GM12878 (cell line): ENCODE results near the gene PTPRN2. TPM values are rescaled to one million over a fixed set of nuclear protein-coding genes. Genes with fewer than 3 reads are reported as not detected.

Experiments
- ATAC-seq: fragments of 200-7000 bp; cut with Tn5 transposase; 3 replicates; pipeline ENCODE4 v1.9.1; 2020; ENCODE audit warnings: mild to moderate bottlenecking, moderate library complexity
- BruUV-seq: library from RNA; stranded (reverse); fragments of 400-500 nt; replicated peaks from 2 replicates; lab custom pipeline; 2021; lab: Mats Ljungman, UMichigan
- CTCF ChIA-PET: fragments of 300-600 bp; sonication (Branson Sonifier 250); formaldehyde crosslinking; extraction: SDS; loops from one replicate; lab custom pipeline; 2021; ENCODE audit warnings: inconsistent platforms; lab: Yijun Ruan, JAX
- POLR2A ChIA-PET: fragments of 350-600 bp; formaldehyde crosslinking; extraction: SDS; loops from one replicate; lab custom pipeline; 2021; ENCODE audit warnings: inconsistent platforms; lab: Charles Lee
- RAD21 ChIA-PET: fragments of 300-600 bp; sonication (Branson Sonifier 250); formaldehyde crosslinking; loops from one replicate; lab custom pipeline; 2023; ENCODE audit warnings: antibody characterized with exemption; ENCODE audit not compliant: unreplicated experiment; lab: Charles Lee
- SMC1A ChIA-PET: fragments of 300-600 bp; sonication (Branson Sonifier 250); formaldehyde crosslinking; loops from one replicate; lab custom pipeline; 2023; ENCODE audit not compliant: unreplicated experiment, uncharacterized antibody; lab: Charles Lee
- DNase-seq: peaks from one replicate; pipeline ENCODE4 v3.0.0-alpha.2; 2011; ENCODE audit warnings: low read depth, low spot score
- FAIRE-seq: peaks from 3 replicates; lab custom pipeline; 2011; peaks lifted over from hg19 to GRCh38; lab: Jason Lieb, UNC
- H2AFZ ChIP-seq: 2 replicates; pipeline ENCODE4 v1.6.0; 2011; ENCODE audit warnings: low read depth, low read length, control low read depth; ENCODE audit not compliant: control insufficient read depth
- H3K27ac ChIP-seq: 2 replicates; pipeline ENCODE4 v1.5.1; 2011; ENCODE audit warnings: control low read depth; ENCODE audit not compliant: control insufficient read depth, insufficient read depth
- H3K27me3 ChIP-seq, 2 experiments: replicated peaks in 1 of 2; 2 replicates each; pipeline versions ENCODE4 v1.6.0 to v1.6.1; 2011; ENCODE audit warnings: low read length in 1 of 2; ENCODE audit not compliant: control insufficient read depth in 2 of 2, insufficient read depth in 2 of 2
- H3K36me3 ChIP-seq, 2 experiments: 2 replicates each; pipeline ENCODE4 v1.5.1; 2011; ENCODE audit warnings: low read length in 1 of 2; ENCODE audit not compliant: control insufficient read depth in 2 of 2, insufficient read depth in 2 of 2
- H3K4me1 ChIP-seq: 2 replicates; pipeline ENCODE4 v1.6.1; 2011; ENCODE audit warnings: mild to moderate bottlenecking, low read length, moderate library complexity, mixed read lengths; ENCODE audit not compliant: control insufficient read depth, insufficient read depth
- H3K4me2 ChIP-seq: 2 replicates; pipeline ENCODE4 v1.6.0; 2011; ENCODE audit warnings: control low read depth; ENCODE audit not compliant: control insufficient read depth, insufficient read depth
- H3K4me3 ChIP-seq: fragments of 200-600 bp; sonication (generic); 2 replicates; pipeline ENCODE4 v1.5.1; 2016
- H3K79me2 ChIP-seq: 2 replicates; pipeline ENCODE4 v1.6.0; 2011; ENCODE audit warnings: low read length; ENCODE audit not compliant: control insufficient read depth, insufficient read depth
- H3K9ac ChIP-seq: 2 replicates; pipeline ENCODE4 v1.8.0; 2011; ENCODE audit warnings: low read length, control low read depth, mixed read lengths; ENCODE audit not compliant: control insufficient read depth, insufficient read depth
- H3K9me3 ChIP-seq: replicated peaks from 3 replicates; pipeline ENCODE4 v1.5.1; 2011; ENCODE audit warnings: mild to moderate bottlenecking, low read length; ENCODE audit not compliant: control insufficient read depth, insufficient read depth
- H4K20me1 ChIP-seq: 2 replicates; pipeline ENCODE4 v1.6.0; 2011; ENCODE audit not compliant: control insufficient read depth, insufficient read depth
- CBX3 ChIP-seq: fragments of 200-600 bp; sonication (generic); IDR thresholded peaks from 2 replicates; pipeline ENCODE4 v1.6.1; 2016; ENCODE audit warnings: low read depth, borderline replicate concordance
- FOS ChIP-seq: IDR thresholded peaks from 3 replicates; pipeline ENCODE4 v1.6.1; 2011; ENCODE audit warnings: borderline replicate concordance; ENCODE audit not compliant: insufficient read length; ENCODE audit errors: extremely low read depth
- FOXM1 ChIP-seq: IDR thresholded peaks from 2 replicates; pipeline ENCODE4 v1.6.1; 2012; ENCODE audit warnings: low read depth, mild to moderate bottlenecking, inconsistent platforms, low read length, moderate library complexity
- JUNB ChIP-seq: IDR thresholded peaks from 2 replicates; pipeline ENCODE4 v1.6.1; 2016; ENCODE audit warnings: antibody characterized with exemption, mild to moderate bottlenecking
- RAD21 ChIP-seq: IDR thresholded peaks from 2 replicates; pipeline ENCODE4 v1.6.1; 2011; ENCODE audit warnings: mild to moderate bottlenecking, low read depth, low read length, moderate library complexity; ENCODE audit not compliant: insufficient read depth
- RBBP5 ChIP-seq: fragments of 200-600 bp; sonication (generic); conservative IDR thresholded peaks from 2 replicates; pipeline ENCODE4 v1.6.1; 2016
- SMC3 ChIP-seq: IDR thresholded peaks from 2 replicates; pipeline ENCODE4 v1.6.1; 2011; ENCODE audit warnings: low read length, improper control_type of control experiment, borderline replicate concordance
- SRF ChIP-seq, 2 experiments: IDR thresholded peaks; 2 replicates each; pipeline ENCODE4 v1.6.1; 2011; ENCODE audit warnings: low read depth in 2 of 2, low read length in 2 of 2, mild to moderate bottlenecking in 1 of 2, moderate library complexity in 1 of 2
- WGBS: methylation state at CpG from one replicate; pipeline ENCODE4 v1.1.6; 2016; ENCODE audit warnings: low lambda C conversion rate; ENCODE audit not compliant: insufficient replicate concordance, insufficient coverage; ENCODE audit errors: missing lambda C conversion rate; 5-methylcytosine and 5-hydroxymethylcytosine counted together
- in situ Hi-C: fragments of 300-500 bp; cut with MboI; formaldehyde crosslinking; loops from 9 replicates; pipeline ENCODE4 v1.14.3; 2018; ENCODE audit warnings: mixed read lengths
- intact Hi-C: fragments of 100-400 bp; cut with micrococcal nuclease; formaldehyde crosslinking; loops from one replicate; pipeline ENCODE4 v1.14.2; 2022; ENCODE audit not compliant: unreplicated experiment
- polyA plus RNA-seq, 11 experiments: library from polyadenylated mRNA; depleted of rRNA in 4 of 11; unstranded in 6 of 11; stranded (reverse) in 5 of 11; fragments of >200 nt; fragmentation: Nextera tagmentation in 4 of 11; fragmentation: Illumina TruSeq in 1 of 11; extraction: Ambion mirVana in 4 of 11; extraction: Trizol in 1 of 11; gene quantifications; 1 replicate in 1 of 11; 2 replicates in 10 of 11; pipeline versions ENCODE4 v1.2.1 to v1.2.3, GENCODE V29; 2011 to 2016; ENCODE audit warnings: inconsistent platforms in 2 of 11, missing spikeins in 2 of 11, low read depth in 1 of 11
- total RNA-seq, 4 experiments: library from RNA; depleted of rRNA in 3 of 4; stranded (reverse); fragments of >200 nt in 3 of 4; fragmentation: Illumina TruSeq in 1 of 4; extraction: Trizol in 1 of 4; gene quantifications; 2 replicates each; pipeline versions ENCODE4 v1.2.1 to v1.2.3, GENCODE V29; 2013 to 2021
- TF ChIP-seq, protein P1 (sequence below), 3 experiments: IDR thresholded peaks in 2 of 3; conservative IDR thresholded peaks in 1 of 3; 2 replicates each; pipeline ENCODE4 v1.5.1; 2011; ENCODE audit warnings: low read depth in 3 of 3, low read length in 3 of 3, mild to moderate bottlenecking in 3 of 3, control low read depth in 2 of 3, moderate library complexity in 2 of 3, inconsistent platforms in 1 of 3, mixed read lengths in 1 of 3; ENCODE audit not compliant: control insufficient read depth in 2 of 3, insufficient read depth in 1 of 3; ENCODE audit errors: extremely low read depth in 1 of 3
- TF ChIP-seq, protein P2 (sequence below): fragments of 450-650 bp; IDR thresholded peaks from 2 replicates; pipeline ENCODE4 v1.6.1; 2017; ENCODE audit warnings: borderline replicate concordance
- TF ChIP-seq, protein P3 (sequence below): IDR thresholded peaks from 2 replicates; pipeline ENCODE4 v1.6.1; 2012; ENCODE audit warnings: low read length, inconsistent platforms

The PTPRN2 gene
- total and polyA plus RNA-seq, 10 of the 15 experiments (the other 5 are each of a cell fraction or from before 2014, with no cell fraction given), result 5.4 TPM; not detected in 9

DNA sequence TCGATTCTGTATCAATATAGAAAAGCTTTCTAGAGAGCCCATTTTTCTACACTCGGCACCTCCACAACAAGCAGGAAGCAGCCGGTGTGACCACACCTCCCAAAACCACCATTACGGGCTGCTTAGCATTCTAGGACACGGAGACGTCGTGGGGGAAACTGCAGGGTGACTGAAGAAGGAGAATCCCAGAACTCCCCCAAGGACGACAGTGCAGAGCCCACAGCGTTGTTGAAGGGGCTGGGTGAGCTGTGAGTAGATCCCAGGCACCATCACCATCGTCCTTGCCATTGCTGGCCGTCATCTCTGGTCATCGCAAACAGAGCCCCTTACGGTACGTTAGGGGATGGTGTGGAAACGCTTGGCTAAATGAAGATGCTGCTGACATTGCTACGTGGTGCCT, 351.8 kb downstream of the PTPRN2 start:
- H3K9ac ChIP-seq, result no peak overlapping the region
- BruUV-seq, result no TSS peak
- 38% methylated on average over 16 of the region's 16 CpGs for WGBS
- TF ChIP-seq RAD21 (no peak), JUNB (no peak), FOS (no peak), SRF (IDR thresholded peaks at IDR 0.05; ENCODE audit: low read depth in 2 of 2, low read length in 2 of 2) (no peak), CBX3 (no peak), RBBP5 (no peak), SMC3 (no peak), FOXM1 (no peak)
- TF ChIP-seq, protein P1, sequence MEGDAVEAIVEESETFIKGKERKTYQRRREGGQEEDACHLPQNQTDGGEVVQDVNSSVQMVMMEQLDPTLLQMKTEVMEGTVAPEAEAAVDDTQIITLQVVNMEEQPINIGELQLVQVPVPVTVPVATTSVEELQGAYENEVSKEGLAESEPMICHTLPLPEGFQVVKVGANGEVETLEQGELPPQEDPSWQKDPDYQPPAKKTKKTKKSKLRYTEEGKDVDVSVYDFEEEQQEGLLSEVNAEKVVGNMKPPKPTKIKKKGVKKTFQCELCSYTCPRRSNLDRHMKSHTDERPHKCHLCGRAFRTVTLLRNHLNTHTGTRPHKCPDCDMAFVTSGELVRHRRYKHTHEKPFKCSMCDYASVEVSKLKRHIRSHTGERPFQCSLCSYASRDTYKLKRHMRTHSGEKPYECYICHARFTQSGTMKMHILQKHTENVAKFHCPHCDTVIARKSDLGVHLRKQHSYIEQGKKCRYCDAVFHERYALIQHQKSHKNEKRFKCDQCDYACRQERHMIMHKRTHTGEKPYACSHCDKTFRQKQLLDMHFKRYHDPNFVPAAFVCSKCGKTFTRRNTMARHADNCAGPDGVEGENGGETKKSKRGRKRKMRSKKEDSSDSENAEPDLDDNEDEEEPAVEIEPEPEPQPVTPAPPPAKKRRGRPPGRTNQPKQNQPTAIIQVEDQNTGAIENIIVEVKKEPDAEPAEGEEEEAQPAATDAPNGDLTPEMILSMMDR (IDR thresholded peaks at IDR 0.05 in 2 of 3, conservative IDR thresholded peaks at IDR 0.05 in 1 of 3; ENCODE audit: control insufficient read depth in 2 of 3, extremely low read depth in 1 of 3, insufficient read depth in 1 of 3, low read depth in 3 of 3, low read length in 3 of 3), result no peak
- TF ChIP-seq, protein P2, sequence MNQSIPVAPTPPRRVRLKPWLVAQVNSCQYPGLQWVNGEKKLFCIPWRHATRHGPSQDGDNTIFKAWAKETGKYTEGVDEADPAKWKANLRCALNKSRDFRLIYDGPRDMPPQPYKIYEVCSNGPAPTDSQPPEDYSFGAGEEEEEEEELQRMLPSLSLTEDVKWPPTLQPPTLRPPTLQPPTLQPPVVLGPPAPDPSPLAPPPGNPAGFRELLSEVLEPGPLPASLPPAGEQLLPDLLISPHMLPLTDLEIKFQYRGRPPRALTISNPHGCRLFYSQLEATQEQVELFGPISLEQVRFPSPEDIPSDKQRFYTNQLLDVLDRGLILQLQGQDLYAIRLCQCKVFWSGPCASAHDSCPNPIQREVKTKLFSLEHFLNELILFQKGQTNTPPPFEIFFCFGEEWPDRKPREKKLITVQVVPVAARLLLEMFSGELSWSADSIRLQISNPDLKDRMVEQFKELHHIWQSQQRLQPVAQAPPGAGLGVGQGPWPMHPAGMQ, result no peak
- TF ChIP-seq, protein P3, sequence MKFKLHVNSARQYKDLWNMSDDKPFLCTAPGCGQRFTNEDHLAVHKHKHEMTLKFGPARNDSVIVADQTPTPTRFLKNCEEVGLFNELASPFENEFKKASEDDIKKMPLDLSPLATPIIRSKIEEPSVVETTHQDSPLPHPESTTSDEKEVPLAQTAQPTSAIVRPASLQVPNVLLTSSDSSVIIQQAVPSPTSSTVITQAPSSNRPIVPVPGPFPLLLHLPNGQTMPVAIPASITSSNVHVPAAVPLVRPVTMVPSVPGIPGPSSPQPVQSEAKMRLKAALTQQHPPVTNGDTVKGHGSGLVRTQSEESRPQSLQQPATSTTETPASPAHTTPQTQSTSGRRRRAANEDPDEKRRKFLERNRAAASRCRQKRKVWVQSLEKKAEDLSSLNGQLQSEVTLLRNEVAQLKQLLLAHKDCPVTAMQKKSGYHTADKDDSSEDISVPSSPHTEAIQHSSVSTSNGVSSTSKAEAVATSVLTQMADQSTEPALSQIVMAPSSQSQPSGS, result no peak
- TF ChIP-seq, all 136 proteins: peak for 0
- no peak for FAIRE-seq
- ChIA-PET POLR2A (no interaction called here), RAD21 (no interaction called here), SMC1A (no interaction called here), CTCF (no interaction called here)
- H3K4me2 ChIP-seq, result no peak overlapping the region
- H3K9me3 ChIP-seq, result no peaks in the 10 kb centered on the region; the same call in 2 of the 3 replicates
- no peaks in the 10 kb centered on the region for H3K79me2 ChIP-seq
- no peaks in the 10 kb centered on the region for H4K20me1 ChIP-seq
- DNase-seq, result no peak
- no peak overlapping the region for H3K27ac ChIP-seq
- no peaks in the 10 kb centered on the region for H3K36me3 ChIP-seq
- no peak for ATAC-seq
- in situ Hi-C loops, result no loop called here
- no peak overlapping the region for H2AFZ ChIP-seq
- H3K4me3 ChIP-seq, result no peak overlapping the region
- no peaks in the 10 kb centered on the region for H3K4me1 ChIP-seq
- no peaks in the 10 kb centered on the region for H3K27me3 ChIP-seq
- intact Hi-C loops, result no loop called here
